HG03060 (cell line): ENCODE data around the gene RP9.
A peak's percentile ranks its signal among the peaks of the same experiment; 100 is the strongest.
"Not testable (repeated sequence)": the region's sequence is repeated elsewhere in the genome, so short reads cannot be mapped to it uniquely, and the experiment has no call there.

Source experiments
- ATAC-seq: cut with Tn5 transposase; IDR thresholded peaks from one replicate; pipeline ENCODE4 v1.9.1; 2021; ENCODE audit warnings: low read depth, moderate number of reproducible peaks; ENCODE audit not compliant: unreplicated experiment

RP9 gene

GRCh38 chr7:33107136-33108066 lies 1.8 kb downstream of the RP9 start:
- ATAC-seq = peak; percentile 62

GRCh38 chr7:33101906-33102305 lies 7.3 kb downstream of the RP9 start:
- no peak for ATAC-seq

GRCh38 chr7:33100770-33101169 lies 8.4 kb downstream of the RP9 start:
- ATAC-seq = no peak

GRCh38 chr7:33099154-33099940 lies 9.9 kb downstream of the RP9 start:
- no peak for ATAC-seq

GRCh38 chr7:33094745-33095275 lies 14.4 kb downstream of the RP9 start:
- ATAC-seq = not testable (repeated sequence)

GRCh38 chr7:33093266-33093665 lies 15.9 kb downstream of the RP9 start:
- ATAC-seq = no peak

GRCh38 chr7:33091641-33092191 lies 17.5 kb downstream of the RP9 start:
- no peak for ATAC-seq

GRCh38 chr7:33091111-33091531 lies 18.1 kb downstream of the RP9 start:
- no peak for ATAC-seq

- ATAC-seq = no peak
Observed at GRCh38 chr7:33089142-33089541, 20.1 kb downstream of the RP9 start.

GRCh38 chr7:33087858-33088257 lies 21.3 kb downstream of the RP9 start:
- no peak for ATAC-seq

GRCh38 chr7:33087356-33087755 lies 21.8 kb downstream of the RP9 start:
- no peak for ATAC-seq

GRCh38 chr7:33079763-33080690 lies 29.2 kb downstream of the RP9 start:
- ATAC-seq = no peak

- no peak for ATAC-seq
Observed at GRCh38 chr7:33079096-33079495, 30.1 kb downstream of the RP9 start.

GRCh38 chr7:33076737-33077136 lies 32.5 kb downstream of the RP9 start:
- ATAC-seq = no peak

GRCh38 chr7:33075818-33076518 lies 33.2 kb downstream of the RP9 start:
- no peak for ATAC-seq

GRCh38 chr7:33073243-33073642 lies 36.0 kb downstream of the RP9 start:
- no peak for ATAC-seq

GRCh38 chr7:33072471-33072870 lies 36.7 kb downstream of the RP9 start:
- no peak for ATAC-seq

GRCh38 chr7:33070831-33071230 lies 38.4 kb downstream of the RP9 start:
- no peak for ATAC-seq

- ATAC-seq = no peak
Observed at GRCh38 chr7:33070277-33070676, 38.9 kb downstream of the RP9 start.
